K562 (cell line): Measurements from ENCODE around the gene ATAD2B.

ENCODE experiments used
- CAMTA2 ChIP-seq: fragments of 250-450 bp; sonication (Bioruptor Pico); conservative IDR thresholded peaks from 2 replicates; pipeline ENCODE4 v1.5.1; 2022
- L3MBTL2 ChIP-seq: fragments of 450-650 bp; IDR thresholded peaks from 2 replicates; pipeline ENCODE4 v1.6.1; 2016; ENCODE audit warnings: mild to moderate bottlenecking, moderate library complexity
- NONO ChIP-seq, 2 experiments: fragments of 200-400 bp in 1 of 2; fragments of 450-650 bp in 1 of 2; formaldehyde crosslinking in 1 of 2; IDR thresholded peaks; 2 replicates each; pipeline ENCODE4 v1.6.1; 2017; ENCODE audit warnings: low read depth in 2 of 2, mild to moderate bottlenecking in 2 of 2, moderate library complexity in 2 of 2, low read length in 1 of 2
- POLR2A ChIP-seq: fragments of 450-650 bp; conservative IDR thresholded peaks from 2 replicates; pipeline ENCODE4 v1.6.1; 2016
- ZNF274 ChIP-seq: IDR thresholded peaks from 2 replicates; pipeline ENCODE4 v1.6.1; 2011; ENCODE audit warnings: low read depth, mild to moderate bottlenecking, low read length, moderate library complexity, borderline replicate concordance
- TF ChIP-seq, protein P1 (sequence below): fragments of 250-450 bp; sonication (Bioruptor Pico); IDR thresholded peaks from 2 replicates; pipeline ENCODE4 v1.8.0; 2022; ENCODE audit warnings: inconsistent platforms
- TF ChIP-seq, protein P2 (sequence below), 2 experiments: fragments of 450-650 bp; formaldehyde crosslinking in 1 of 2; IDR thresholded peaks; 2 replicates each; pipeline versions ENCODE4 v1.4.0 to v1.6.1; 2014 to 2020; ENCODE audit warnings: mild to moderate bottlenecking in 2 of 2, borderline replicate concordance in 1 of 2, low read depth in 1 of 2
- TF ChIP-seq, protein P3 (sequence below), 3 experiments: IDR thresholded peaks in 2 of 3; conservative IDR thresholded peaks in 1 of 3; 2 replicates each; pipeline ENCODE4 v1.5.1; 2011 to 2012; ENCODE audit warnings: low read length in 3 of 3, mild to moderate bottlenecking in 3 of 3, control low read depth in 2 of 3, improper control_type of control experiment in 1 of 3, inconsistent platforms in 1 of 3, low read depth in 1 of 3, mixed read lengths in 1 of 3, moderate library complexity in 1 of 3; ENCODE audit not compliant: insufficient read depth in 2 of 3

GRCh38 chr2:23861952-23862351 lies 65.0 kb downstream of the ATAD2B start:
- TF ChIP-seq, protein P1, sequence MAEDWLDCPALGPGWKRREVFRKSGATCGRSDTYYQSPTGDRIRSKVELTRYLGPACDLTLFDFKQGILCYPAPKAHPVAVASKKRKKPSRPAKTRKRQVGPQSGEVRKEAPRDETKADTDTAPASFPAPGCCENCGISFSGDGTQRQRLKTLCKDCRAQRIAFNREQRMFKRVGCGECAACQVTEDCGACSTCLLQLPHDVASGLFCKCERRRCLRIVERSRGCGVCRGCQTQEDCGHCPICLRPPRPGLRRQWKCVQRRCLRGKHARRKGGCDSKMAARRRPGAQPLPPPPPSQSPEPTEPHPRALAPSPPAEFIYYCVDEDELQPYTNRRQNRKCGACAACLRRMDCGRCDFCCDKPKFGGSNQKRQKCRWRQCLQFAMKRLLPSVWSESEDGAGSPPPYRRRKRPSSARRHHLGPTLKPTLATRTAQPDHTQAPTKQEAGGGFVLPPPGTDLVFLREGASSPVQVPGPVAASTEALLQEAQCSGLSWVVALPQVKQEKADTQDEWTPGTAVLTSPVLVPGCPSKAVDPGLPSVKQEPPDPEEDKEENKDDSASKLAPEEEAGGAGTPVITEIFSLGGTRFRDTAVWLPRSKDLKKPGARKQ: no peak
- no peak for TF ChIP-seq CAMTA2 (CRISPR knock-in tag)
- TF ChIP-seq ZNF274: no peak
- TF ChIP-seq POLR2A: no peak
- TF ChIP-seq, protein P2, sequence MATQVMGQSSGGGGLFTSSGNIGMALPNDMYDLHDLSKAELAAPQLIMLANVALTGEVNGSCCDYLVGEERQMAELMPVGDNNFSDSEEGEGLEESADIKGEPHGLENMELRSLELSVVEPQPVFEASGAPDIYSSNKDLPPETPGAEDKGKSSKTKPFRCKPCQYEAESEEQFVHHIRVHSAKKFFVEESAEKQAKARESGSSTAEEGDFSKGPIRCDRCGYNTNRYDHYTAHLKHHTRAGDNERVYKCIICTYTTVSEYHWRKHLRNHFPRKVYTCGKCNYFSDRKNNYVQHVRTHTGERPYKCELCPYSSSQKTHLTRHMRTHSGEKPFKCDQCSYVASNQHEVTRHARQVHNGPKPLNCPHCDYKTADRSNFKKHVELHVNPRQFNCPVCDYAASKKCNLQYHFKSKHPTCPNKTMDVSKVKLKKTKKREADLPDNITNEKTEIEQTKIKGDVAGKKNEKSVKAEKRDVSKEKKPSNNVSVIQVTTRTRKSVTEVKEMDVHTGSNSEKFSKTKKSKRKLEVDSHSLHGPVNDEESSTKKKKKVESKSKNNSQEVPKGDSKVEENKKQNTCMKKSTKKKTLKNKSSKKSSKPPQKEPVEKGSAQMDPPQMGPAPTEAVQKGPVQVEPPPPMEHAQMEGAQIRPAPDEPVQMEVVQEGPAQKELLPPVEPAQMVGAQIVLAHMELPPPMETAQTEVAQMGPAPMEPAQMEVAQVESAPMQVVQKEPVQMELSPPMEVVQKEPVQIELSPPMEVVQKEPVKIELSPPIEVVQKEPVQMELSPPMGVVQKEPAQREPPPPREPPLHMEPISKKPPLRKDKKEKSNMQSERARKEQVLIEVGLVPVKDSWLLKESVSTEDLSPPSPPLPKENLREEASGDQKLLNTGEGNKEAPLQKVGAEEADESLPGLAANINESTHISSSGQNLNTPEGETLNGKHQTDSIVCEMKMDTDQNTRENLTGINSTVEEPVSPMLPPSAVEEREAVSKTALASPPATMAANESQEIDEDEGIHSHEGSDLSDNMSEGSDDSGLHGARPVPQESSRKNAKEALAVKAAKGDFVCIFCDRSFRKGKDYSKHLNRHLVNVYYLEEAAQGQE (IDR thresholded peaks at IDR 0.05; ENCODE audit: borderline replicate concordance): no peak
- TF ChIP-seq, protein P2 (CRISPR knock-in tag; IDR thresholded peaks at IDR 0.05; ENCODE audit: low read depth): no peak
- TF ChIP-seq, protein P3, sequence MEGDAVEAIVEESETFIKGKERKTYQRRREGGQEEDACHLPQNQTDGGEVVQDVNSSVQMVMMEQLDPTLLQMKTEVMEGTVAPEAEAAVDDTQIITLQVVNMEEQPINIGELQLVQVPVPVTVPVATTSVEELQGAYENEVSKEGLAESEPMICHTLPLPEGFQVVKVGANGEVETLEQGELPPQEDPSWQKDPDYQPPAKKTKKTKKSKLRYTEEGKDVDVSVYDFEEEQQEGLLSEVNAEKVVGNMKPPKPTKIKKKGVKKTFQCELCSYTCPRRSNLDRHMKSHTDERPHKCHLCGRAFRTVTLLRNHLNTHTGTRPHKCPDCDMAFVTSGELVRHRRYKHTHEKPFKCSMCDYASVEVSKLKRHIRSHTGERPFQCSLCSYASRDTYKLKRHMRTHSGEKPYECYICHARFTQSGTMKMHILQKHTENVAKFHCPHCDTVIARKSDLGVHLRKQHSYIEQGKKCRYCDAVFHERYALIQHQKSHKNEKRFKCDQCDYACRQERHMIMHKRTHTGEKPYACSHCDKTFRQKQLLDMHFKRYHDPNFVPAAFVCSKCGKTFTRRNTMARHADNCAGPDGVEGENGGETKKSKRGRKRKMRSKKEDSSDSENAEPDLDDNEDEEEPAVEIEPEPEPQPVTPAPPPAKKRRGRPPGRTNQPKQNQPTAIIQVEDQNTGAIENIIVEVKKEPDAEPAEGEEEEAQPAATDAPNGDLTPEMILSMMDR (IDR thresholded peaks at IDR 0.05 in 2 of 3, conservative IDR thresholded peaks at IDR 0.05 in 1 of 3; ENCODE audit: insufficient read depth in 2 of 3, low read depth in 1 of 3, low read length in 3 of 3): no peak
- TF ChIP-seq L3MBTL2: no peak
- no peak for TF ChIP-seq NONO (IDR thresholded peaks at IDR 0.05; ENCODE audit: low read depth in 2 of 2, low read length in 1 of 2)
